Cardiac fibroblast (primary cell): ENCODE results near the gene CETN1.

Experiments
- DNase-seq, 2 donors: peaks; one replicate each; pipeline versions ENCODE4 v3.0.0 to v3.0.0-alpha.2; 2010; ENCODE audit warnings: low read depth in 2 of 2
- H3K4me3 ChIP-seq, 2 donors: replicated peaks in 1 of 2; 1 replicate in 1 of 2; 2 replicates in 1 of 2; pipeline ENCODE4 v1.5.1; 2011; ENCODE audit warnings: low read depth in 2 of 2, low read length in 2 of 2, mild to moderate bottlenecking in 2 of 2, moderate library complexity in 1 of 2
- TF ChIP-seq, protein P1 (sequence below): IDR thresholded peaks from one replicate; pipeline ENCODE4 v1.5.1; 2011; ENCODE audit warnings: low read depth, mild to moderate bottlenecking, low read length, inconsistent platforms

Gene CETN1

DNA sequence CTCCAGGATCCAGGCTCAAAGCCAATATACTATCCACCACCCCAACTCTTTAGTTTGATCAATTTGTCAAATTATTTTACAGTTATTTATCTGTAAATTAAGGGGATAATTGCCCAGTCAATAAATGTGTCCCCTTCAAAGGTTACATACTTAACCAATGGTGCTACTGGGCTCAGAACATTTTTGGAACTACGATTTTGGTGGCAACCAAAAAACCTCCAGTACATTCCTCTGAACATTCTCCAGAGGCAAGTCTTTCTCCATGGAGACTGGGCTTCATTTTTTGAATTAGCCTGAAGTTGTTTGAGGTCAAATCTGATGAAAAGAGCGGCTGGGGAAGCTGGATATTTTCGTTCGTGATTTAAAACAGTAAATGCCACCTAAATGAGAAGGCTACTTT lies 14.9 kb downstream of the CETN1 start:
- no peak overlapping the region for H3K4me3 ChIP-seq
- no peak for DNase-seq
- TF ChIP-seq, protein P1, sequence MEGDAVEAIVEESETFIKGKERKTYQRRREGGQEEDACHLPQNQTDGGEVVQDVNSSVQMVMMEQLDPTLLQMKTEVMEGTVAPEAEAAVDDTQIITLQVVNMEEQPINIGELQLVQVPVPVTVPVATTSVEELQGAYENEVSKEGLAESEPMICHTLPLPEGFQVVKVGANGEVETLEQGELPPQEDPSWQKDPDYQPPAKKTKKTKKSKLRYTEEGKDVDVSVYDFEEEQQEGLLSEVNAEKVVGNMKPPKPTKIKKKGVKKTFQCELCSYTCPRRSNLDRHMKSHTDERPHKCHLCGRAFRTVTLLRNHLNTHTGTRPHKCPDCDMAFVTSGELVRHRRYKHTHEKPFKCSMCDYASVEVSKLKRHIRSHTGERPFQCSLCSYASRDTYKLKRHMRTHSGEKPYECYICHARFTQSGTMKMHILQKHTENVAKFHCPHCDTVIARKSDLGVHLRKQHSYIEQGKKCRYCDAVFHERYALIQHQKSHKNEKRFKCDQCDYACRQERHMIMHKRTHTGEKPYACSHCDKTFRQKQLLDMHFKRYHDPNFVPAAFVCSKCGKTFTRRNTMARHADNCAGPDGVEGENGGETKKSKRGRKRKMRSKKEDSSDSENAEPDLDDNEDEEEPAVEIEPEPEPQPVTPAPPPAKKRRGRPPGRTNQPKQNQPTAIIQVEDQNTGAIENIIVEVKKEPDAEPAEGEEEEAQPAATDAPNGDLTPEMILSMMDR = no peak

DNA sequence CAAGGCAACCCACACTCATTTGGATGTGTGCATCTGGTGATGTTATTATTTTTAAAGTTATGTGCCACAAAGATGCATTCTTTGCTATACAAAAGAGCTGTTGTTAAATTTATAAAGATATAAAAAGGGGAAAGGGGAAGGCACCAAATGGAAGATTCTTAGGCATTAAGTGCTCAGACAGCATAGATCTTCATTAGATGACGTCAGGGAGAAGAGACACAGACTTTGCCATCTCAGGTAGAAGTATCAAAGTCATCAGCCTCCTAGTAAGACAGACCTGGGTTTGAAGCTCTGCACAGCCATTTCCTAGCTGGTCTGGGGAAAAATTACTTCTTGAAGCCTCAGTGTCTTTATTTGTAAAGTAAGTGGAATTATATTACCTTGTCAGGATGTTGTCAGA lies 15.4 kb downstream of the CETN1 start:
- TF ChIP-seq, protein P1 = no peak
- no peak overlapping the region for H3K4me3 ChIP-seq
- DNase-seq = no peak

DNA sequence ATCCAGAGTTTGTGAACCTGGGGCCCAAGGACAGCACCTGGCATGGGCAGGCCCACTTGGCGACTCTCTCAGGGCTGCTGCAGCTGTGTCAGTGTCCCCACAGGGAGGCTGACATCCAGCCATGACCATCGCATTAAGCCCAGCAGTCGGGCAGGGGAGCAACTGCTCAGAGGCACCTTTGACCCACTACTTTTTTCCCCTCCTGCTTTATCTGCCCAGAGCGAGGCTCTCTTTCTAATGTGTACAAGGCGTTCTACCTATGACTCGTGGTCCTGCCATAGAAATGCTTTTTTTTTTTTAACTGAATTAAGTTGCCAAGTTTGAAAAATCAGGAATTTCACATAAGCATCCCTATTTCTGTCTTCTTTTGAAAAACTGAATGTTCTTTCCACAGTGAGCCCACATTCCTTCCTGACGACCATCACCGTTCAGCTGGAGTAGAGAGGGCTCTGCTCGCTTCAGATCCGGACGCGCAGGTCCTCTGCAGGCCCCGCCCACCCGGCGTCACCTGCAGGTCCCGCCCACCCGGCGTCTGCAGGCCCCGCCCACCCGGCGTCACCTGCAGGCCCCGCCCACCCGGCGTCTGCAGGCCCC lies 16.2 kb downstream of the CETN1 start:
- H3K4me3 ChIP-seq = no peak overlapping the region
- no peak for DNase-seq
- TF ChIP-seq, protein P1 = no peak

DNA sequence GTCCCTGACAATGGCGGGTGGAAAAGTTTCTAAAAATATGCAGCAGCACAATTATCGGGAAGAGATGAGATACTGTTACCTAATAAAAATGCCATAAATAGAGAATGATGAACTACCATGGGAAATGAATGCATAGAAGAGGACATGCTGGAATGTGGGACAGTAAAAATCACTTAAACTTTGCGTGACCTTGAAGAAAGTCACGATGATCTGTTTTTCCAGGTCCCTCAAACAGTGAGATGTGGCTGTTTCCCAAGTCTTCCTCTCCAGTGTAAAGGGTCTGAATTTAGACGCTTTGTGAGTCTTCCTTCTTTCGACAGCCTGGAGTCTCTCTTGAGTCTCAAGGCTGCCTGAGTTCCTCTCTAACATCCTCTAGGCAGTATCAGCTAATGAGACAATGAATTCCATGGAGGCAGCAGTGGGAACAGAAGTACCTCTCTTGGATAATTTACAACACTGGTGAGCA lies 18.0 kb downstream of the CETN1 start:
- TF ChIP-seq, protein P1 = no peak
- no peak overlapping the region for H3K4me3 ChIP-seq
- no peak for DNase-seq

DNA sequence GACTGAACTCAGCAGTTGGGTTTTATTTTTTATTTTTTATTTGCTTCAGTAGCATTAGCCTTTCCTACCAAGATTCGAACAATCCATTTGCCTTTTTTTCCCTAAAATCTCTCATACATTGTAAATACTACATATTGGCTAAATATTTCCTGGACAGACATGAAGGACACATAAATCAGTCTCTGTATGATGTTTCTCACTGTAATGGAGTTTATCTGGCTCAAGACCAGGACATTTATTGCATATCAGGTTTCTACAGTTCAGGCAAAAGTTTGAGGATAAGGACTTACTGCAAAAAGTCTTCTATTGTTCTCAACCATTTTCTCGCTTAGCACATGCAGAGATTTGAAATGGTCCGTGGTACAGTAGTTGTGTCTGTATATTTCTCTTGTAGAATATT lies 19.9 kb downstream of the CETN1 start:
- DNase-seq = peak in 1 of 2 donors; percentile 33
- H3K4me3 ChIP-seq = no peak overlapping the region
- TF ChIP-seq, protein P1 = no peak

DNA sequence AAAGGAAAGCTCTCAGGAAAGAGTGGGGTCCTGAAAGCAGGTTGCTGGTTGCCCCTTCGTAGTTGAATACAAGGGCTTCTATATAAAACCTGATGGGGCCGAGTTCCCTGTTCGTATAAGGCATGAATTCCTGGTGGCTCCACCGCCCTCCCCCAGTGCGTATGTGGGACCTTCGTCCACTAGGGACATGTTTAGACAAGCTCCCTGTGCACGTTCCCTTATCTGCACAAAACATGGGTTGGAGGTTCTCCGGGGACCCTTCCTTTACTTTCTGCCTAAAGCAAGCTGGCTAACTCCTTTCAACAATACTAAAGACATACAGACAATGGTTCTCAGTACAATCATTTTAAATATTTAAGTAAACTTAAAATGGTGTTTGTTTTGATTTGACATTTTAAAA lies 24.6 kb downstream of the CETN1 start:
- DNase-seq = no peak
- TF ChIP-seq, protein P1 = no peak

DNA sequence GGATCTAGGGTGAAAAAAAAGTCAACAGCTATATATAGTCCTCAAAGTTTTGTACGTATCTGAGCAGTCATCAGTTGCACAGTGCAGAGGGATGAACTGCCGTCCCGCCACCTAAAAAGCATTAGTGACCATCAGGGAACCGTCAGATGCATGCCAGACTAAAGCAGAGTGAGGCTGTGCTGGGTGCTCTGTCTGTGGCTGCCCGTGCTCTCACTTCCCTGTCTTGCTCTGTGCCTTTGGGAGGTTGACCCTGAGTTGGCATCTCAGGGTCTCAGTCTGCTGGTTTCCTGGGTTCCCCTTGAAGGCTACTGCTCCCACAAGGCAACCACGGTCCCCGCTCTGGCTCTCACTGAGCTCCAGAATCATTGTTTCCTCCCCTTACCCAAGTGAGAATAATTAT lies 27.8 kb downstream of the CETN1 start:
- H3K4me3 ChIP-seq = no peak overlapping the region
- TF ChIP-seq, protein P1 = no peak
- DNase-seq = no peak

More for the DNA sequence above, 24.6 kb downstream of the CETN1 start:
- H3K4me3 ChIP-seq = no peak overlapping the region
